HEK293 (cell line): ENCODE data around the gene CRK.
A peak's percentile ranks its signal among the peaks of the same experiment; 100 is the strongest.

Source experiments
- GLIS1 ChIP-seq: fragments of 450-650 bp; formaldehyde crosslinking; IDR thresholded peaks from 2 replicates; pipeline ENCODE4 v1.5.1; 2016; ENCODE audit warnings: missing biosample characterization, missing genetic modification characterization
- HOXC10 ChIP-seq: sonication (generic); formaldehyde crosslinking; IDR thresholded peaks from 2 replicates; pipeline ENCODE4 v1.8.1; 2023; ENCODE audit warnings: mild to moderate bottlenecking, missing genetic modification reagents
- KLF1 ChIP-seq: fragments of 450-650 bp; formaldehyde crosslinking; IDR thresholded peaks from 2 replicates; pipeline ENCODE4 v1.5.1; 2016; ENCODE audit warnings: missing biosample characterization, missing genetic modification characterization
- MZF1 ChIP-seq: fragments of 450-650 bp; formaldehyde crosslinking; IDR thresholded peaks from 2 replicates; pipeline ENCODE4 v1.5.1; 2017; ENCODE audit warnings: missing biosample characterization, missing genetic modification characterization, borderline replicate concordance
- REPIN1 ChIP-seq: fragments of 450-650 bp; formaldehyde crosslinking; IDR thresholded peaks from 2 replicates; pipeline ENCODE4 v1.5.1; 2017; ENCODE audit warnings: missing biosample characterization, missing genetic modification characterization, low read depth
- TCF7L2 ChIP-seq: IDR thresholded peaks from 2 replicates; pipeline ENCODE4 v1.6.1; 2011; ENCODE audit warnings: low read depth, mild to moderate bottlenecking, inconsistent platforms, low read length, moderate library complexity, borderline replicate concordance
- ZBTB44 ChIP-seq: fragments of 450-650 bp; IDR thresholded peaks from 2 replicates; pipeline ENCODE4 v1.5.1; 2018; ENCODE audit warnings: missing biosample characterization, mild to moderate bottlenecking, missing genetic modification characterization
- ZBTB6 ChIP-seq: fragments of 450-650 bp; formaldehyde crosslinking; IDR thresholded peaks from 2 replicates; pipeline ENCODE4 v1.5.1; 2017; ENCODE audit warnings: missing biosample characterization, missing genetic modification characterization
- ZBTB8A ChIP-seq: fragments of 450-650 bp; formaldehyde crosslinking; IDR thresholded peaks from 2 replicates; pipeline ENCODE4 v1.5.1; 2016; ENCODE audit warnings: missing biosample characterization, missing genetic modification characterization
- ZNF10 ChIP-seq: fragments of 450-650 bp; formaldehyde crosslinking; IDR thresholded peaks from 2 replicates; pipeline ENCODE4 v1.5.1; 2017; ENCODE audit warnings: missing biosample characterization, missing genetic modification characterization
- ZNF121 ChIP-seq: fragments of 450-650 bp; formaldehyde crosslinking; IDR thresholded peaks from 2 replicates; pipeline ENCODE4 v1.5.1; 2016; ENCODE audit warnings: missing biosample characterization, missing genetic modification characterization
- ZNF140 ChIP-seq: fragments of 450-650 bp; formaldehyde crosslinking; IDR thresholded peaks from 2 replicates; pipeline ENCODE4 v1.5.1; 2016; ENCODE audit warnings: missing biosample characterization, missing genetic modification characterization
- ZNF169 ChIP-seq: fragments of 450-650 bp; formaldehyde crosslinking; IDR thresholded peaks from 2 replicates; pipeline ENCODE4 v1.5.1; 2016; ENCODE audit warnings: missing biosample characterization, missing genetic modification characterization
- ZNF19 ChIP-seq: fragments of 450-650 bp; formaldehyde crosslinking; IDR thresholded peaks from 2 replicates; pipeline ENCODE4; 2016; ENCODE audit warnings: missing biosample characterization, missing genetic modification characterization, low read depth
- ZNF211 ChIP-seq: fragments of 450-650 bp; formaldehyde crosslinking; IDR thresholded peaks from 2 replicates; pipeline ENCODE4 v1.5.1; 2016; ENCODE audit warnings: low read depth, missing biosample characterization, missing genetic modification characterization
- ZNF223 ChIP-seq: fragments of 450-650 bp; formaldehyde crosslinking; IDR thresholded peaks from 2 replicates; pipeline ENCODE4 v1.5.1; 2016; ENCODE audit warnings: missing biosample characterization, missing genetic modification characterization
- ZNF239 ChIP-seq: fragments of 450-650 bp; formaldehyde crosslinking; IDR thresholded peaks from 2 replicates; pipeline ENCODE4 v1.5.1; 2016; ENCODE audit warnings: missing biosample characterization, missing genetic modification characterization
- ZNF24 ChIP-seq: fragments of 450-650 bp; formaldehyde crosslinking; IDR thresholded peaks from 2 replicates; pipeline ENCODE4 v1.5.1; 2016; ENCODE audit warnings: missing biosample characterization, missing genetic modification characterization
- ZNF366 ChIP-seq: fragments of 450-650 bp; formaldehyde crosslinking; conservative IDR thresholded peaks from 2 replicates; pipeline ENCODE4 v1.5.1; 2016; ENCODE audit warnings: missing biosample characterization, missing genetic modification characterization
- ZNF37A ChIP-seq: fragments of 450-650 bp; IDR thresholded peaks from 2 replicates; pipeline ENCODE4 v1.5.1; 2018; ENCODE audit warnings: missing biosample characterization, missing genetic modification characterization
- ZNF404 ChIP-seq: fragments of 450-650 bp; formaldehyde crosslinking; IDR thresholded peaks from 2 replicates; pipeline ENCODE4 v1.5.1; 2017; ENCODE audit warnings: missing biosample characterization, missing genetic modification characterization
- ZNF529 ChIP-seq: fragments of 450-650 bp; formaldehyde crosslinking; IDR thresholded peaks from 2 replicates; pipeline ENCODE4 v1.5.1; 2017; ENCODE audit warnings: missing genetic modification characterization, missing biosample characterization; ENCODE audit not compliant: insufficient replicate concordance
- ZNF544 ChIP-seq: fragments of 450-650 bp; formaldehyde crosslinking; IDR thresholded peaks from 2 replicates; pipeline ENCODE4 v1.5.0; 2017; ENCODE audit warnings: missing biosample characterization, missing genetic modification characterization
- ZNF549 ChIP-seq: fragments of 450-650 bp; IDR thresholded peaks from 2 replicates; pipeline ENCODE4 v1.5.1; 2018; ENCODE audit warnings: missing biosample characterization, missing genetic modification characterization, mild to moderate bottlenecking, inconsistent platforms, moderate library complexity
- ZNF664 ChIP-seq: fragments of 450-650 bp; formaldehyde crosslinking; IDR thresholded peaks from 2 replicates; pipeline ENCODE4 v1.5.1; 2016; ENCODE audit warnings: missing biosample characterization, missing genetic modification characterization
- ZNF670 ChIP-seq: fragments of 450-650 bp; formaldehyde crosslinking; IDR thresholded peaks from 2 replicates; pipeline ENCODE4 v1.5.1; 2016; ENCODE audit warnings: missing biosample characterization, missing genetic modification characterization, low read depth
- ZNF677 ChIP-seq: fragments of 450-650 bp; IDR thresholded peaks from 2 replicates; pipeline ENCODE4 v1.5.0; 2018; ENCODE audit warnings: missing biosample characterization, mild to moderate bottlenecking, missing genetic modification characterization, moderate library complexity
- ZNF76 ChIP-seq: fragments of 450-650 bp; formaldehyde crosslinking; IDR thresholded peaks from 2 replicates; pipeline ENCODE4; 2016; ENCODE audit warnings: low read depth, missing biosample characterization, missing genetic modification characterization, borderline replicate concordance
- ZNF776 ChIP-seq: fragments of 450-650 bp; formaldehyde crosslinking; IDR thresholded peaks from 2 replicates; pipeline ENCODE4 v1.5.0; 2017; ENCODE audit warnings: missing biosample characterization, missing genetic modification characterization, borderline replicate concordance
- ZXDB ChIP-seq: fragments of 450-650 bp; formaldehyde crosslinking; IDR thresholded peaks from 2 replicates; pipeline ENCODE4 v1.5.1; 2016; ENCODE audit warnings: missing biosample characterization, missing genetic modification characterization
- TF ChIP-seq, protein P1 (sequence below): fragments of 450-650 bp; formaldehyde crosslinking; IDR thresholded peaks from 2 replicates; pipeline ENCODE4 v1.5.1; 2016; ENCODE audit warnings: missing biosample characterization, missing genetic modification characterization, borderline replicate concordance

CRK gene

DNA sequence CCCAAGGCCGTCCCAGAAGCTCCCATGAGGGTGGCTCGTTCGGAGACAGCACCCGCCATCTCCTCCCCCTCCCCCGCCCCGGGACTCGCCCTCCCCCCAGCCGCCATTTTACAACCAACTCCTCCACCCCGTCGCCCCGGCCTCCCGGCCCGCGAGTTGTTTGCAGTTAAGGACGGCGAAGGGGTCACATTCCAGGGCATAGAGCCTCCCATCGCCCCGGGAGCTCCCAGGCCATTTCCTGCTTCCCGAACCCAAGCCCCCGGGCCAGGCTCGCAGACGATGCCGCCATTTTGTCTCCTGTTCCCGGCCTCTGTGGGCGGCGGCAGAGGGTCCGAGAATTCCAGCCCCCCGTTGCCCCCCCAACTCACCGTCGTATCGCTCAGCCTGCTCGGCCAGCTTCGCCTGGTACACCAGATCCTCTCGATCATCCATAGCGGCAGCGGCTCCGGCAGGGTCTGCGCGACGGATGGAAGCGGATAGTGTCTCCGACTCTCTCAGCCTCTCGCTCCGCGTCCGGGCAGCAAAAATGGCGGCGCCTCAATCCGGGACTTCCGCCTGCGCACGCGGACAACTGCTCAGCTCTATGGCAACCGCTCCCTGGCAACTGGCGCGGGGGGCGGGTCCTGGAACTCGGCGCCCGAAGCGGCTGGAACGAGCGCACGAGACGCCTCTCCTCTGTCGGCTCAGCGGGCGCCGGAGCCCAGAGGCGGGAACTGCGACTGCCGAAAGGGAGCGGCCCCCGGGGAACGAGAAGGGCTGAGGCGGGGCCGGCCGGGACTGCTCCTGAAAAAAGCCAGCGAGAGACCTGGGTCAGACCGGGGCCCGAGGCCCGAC, 56.1 kb downstream of the CRK start, which contains the start of gene YWHAE (continued):
- TF ChIP-seq, protein P1, sequence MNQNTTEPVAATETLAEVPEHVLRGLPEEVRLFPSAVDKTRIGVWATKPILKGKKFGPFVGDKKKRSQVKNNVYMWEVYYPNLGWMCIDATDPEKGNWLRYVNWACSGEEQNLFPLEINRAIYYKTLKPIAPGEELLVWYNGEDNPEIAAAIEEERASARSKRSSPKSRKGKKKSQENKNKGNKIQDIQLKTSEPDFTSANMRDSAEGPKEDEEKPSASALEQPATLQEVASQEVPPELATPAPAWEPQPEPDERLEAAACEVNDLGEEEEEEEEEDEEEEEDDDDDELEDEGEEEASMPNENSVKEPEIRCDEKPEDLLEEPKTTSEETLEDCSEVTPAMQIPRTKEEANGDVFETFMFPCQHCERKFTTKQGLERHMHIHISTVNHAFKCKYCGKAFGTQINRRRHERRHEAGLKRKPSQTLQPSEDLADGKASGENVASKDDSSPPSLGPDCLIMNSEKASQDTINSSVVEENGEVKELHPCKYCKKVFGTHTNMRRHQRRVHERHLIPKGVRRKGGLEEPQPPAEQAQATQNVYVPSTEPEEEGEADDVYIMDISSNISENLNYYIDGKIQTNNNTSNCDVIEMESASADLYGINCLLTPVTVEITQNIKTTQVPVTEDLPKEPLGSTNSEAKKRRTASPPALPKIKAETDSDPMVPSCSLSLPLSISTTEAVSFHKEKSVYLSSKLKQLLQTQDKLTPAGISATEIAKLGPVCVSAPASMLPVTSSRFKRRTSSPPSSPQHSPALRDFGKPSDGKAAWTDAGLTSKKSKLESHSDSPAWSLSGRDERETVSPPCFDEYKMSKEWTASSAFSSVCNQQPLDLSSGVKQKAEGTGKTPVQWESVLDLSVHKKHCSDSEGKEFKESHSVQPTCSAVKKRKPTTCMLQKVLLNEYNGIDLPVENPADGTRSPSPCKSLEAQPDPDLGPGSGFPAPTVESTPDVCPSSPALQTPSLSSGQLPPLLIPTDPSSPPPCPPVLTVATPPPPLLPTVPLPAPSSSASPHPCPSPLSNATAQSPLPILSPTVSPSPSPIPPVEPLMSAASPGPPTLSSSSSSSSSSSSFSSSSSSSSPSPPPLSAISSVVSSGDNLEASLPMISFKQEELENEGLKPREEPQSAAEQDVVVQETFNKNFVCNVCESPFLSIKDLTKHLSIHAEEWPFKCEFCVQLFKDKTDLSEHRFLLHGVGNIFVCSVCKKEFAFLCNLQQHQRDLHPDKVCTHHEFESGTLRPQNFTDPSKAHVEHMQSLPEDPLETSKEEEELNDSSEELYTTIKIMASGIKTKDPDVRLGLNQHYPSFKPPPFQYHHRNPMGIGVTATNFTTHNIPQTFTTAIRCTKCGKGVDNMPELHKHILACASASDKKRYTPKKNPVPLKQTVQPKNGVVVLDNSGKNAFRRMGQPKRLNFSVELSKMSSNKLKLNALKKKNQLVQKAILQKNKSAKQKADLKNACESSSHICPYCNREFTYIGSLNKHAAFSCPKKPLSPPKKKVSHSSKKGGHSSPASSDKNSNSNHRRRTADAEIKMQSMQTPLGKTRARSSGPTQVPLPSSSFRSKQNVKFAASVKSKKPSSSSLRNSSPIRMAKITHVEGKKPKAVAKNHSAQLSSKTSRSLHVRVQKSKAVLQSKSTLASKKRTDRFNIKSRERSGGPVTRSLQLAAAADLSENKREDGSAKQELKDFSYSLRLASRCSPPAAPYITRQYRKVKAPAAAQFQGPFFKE (tag by site-specific recombination), result no peak
- TF ChIP-seq ZNF549, result no peak
- no peak for TF ChIP-seq ZNF211
- TF ChIP-seq ZNF664 (tag by site-specific recombination), result no peak
- TF ChIP-seq ZNF24, result peak; percentile 80
- no peak for TF ChIP-seq ZNF19 (tag by site-specific recombination)
- TF ChIP-seq ZNF670 (tag by site-specific recombination), result no peak
- peak; percentile 9 for TF ChIP-seq ZNF10 (tag by site-specific recombination)
- TF ChIP-seq ZNF239, result no peak
- TF ChIP-seq ZNF366 (tag by site-specific recombination), result no peak
- no peak for TF ChIP-seq ZNF529 (tag by site-specific recombination)
- no peak for TF ChIP-seq ZNF37A
- TF ChIP-seq MZF1, result 0 out of 2 replicates have a peak, but pooled peaks have one; percentile 41
- peak; percentile 77; the same call in 1 of the 2 replicates for TF ChIP-seq REPIN1
- peak; percentile 31; the same call in 1 of the 2 replicates for TF ChIP-seq ZNF677 (tag by site-specific recombination)
- no peak for TF ChIP-seq ZNF544 (tag by site-specific recombination)
- no peak for TF ChIP-seq ZNF223 (tag by site-specific recombination)
- TF ChIP-seq ZXDB (tag by site-specific recombination), result peak; percentile 77; the same call in 1 of the 2 replicates
- TF ChIP-seq GLIS1 (tag by site-specific recombination), result peak; percentile 36; the same call in 1 of the 2 replicates
- TF ChIP-seq KLF1 (tag by site-specific recombination), result peak; percentile 42
- peak; percentile 99 for TF ChIP-seq ZBTB8A (tag by site-specific recombination)
- TF ChIP-seq ZNF776 (tag by site-specific recombination), result no peak
- no peak for TF ChIP-seq HOXC10 (CRISPR knock-in tag)
- TF ChIP-seq ZNF76 (tag by site-specific recombination), result peak; percentile 51; the same call in 1 of the 2 replicates
- TF ChIP-seq ZNF140 (tag by site-specific recombination), result no peak
- no peak for TF ChIP-seq ZBTB44 (tag by site-specific recombination)
- TF ChIP-seq TCF7L2, result no peak
- TF ChIP-seq ZNF121 (tag by site-specific recombination), result no peak; the same call in 1 of the 2 replicates
- TF ChIP-seq ZNF169 (tag by site-specific recombination), result no peak
- peak; percentile 93 for TF ChIP-seq ZBTB6 (tag by site-specific recombination)
- TF ChIP-seq ZNF404 (tag by site-specific recombination), result no peak
